GM12878 (cell line): ENCODE data around the gene LCT. TPM values are rescaled to one million over a fixed set of nuclear protein-coding genes. Genes with fewer than 3 reads are reported as not detected.

ENCODE experiments used
- ATAC-seq: fragments of 200-7000 bp; cut with Tn5 transposase; 3 replicates; pipeline ENCODE4 v1.9.1; 2020; ENCODE audit warnings: mild to moderate bottlenecking, moderate library complexity
- BruUV-seq: library from RNA; stranded (reverse); fragments of 400-500 nt; replicated peaks from 2 replicates; lab custom pipeline; 2021; lab: Mats Ljungman, UMichigan
- CTCF ChIA-PET: fragments of 300-600 bp; sonication (Branson Sonifier 250); formaldehyde crosslinking; extraction: SDS; loops from one replicate; lab custom pipeline; 2021; ENCODE audit warnings: inconsistent platforms; lab: Yijun Ruan, JAX
- POLR2A ChIA-PET: fragments of 350-600 bp; formaldehyde crosslinking; extraction: SDS; loops from one replicate; lab custom pipeline; 2021; ENCODE audit warnings: inconsistent platforms; lab: Charles Lee
- RAD21 ChIA-PET: fragments of 300-600 bp; sonication (Branson Sonifier 250); formaldehyde crosslinking; loops from one replicate; lab custom pipeline; 2023; ENCODE audit warnings: antibody characterized with exemption; ENCODE audit not compliant: unreplicated experiment; lab: Charles Lee
- SMC1A ChIA-PET: fragments of 300-600 bp; sonication (Branson Sonifier 250); formaldehyde crosslinking; loops from one replicate; lab custom pipeline; 2023; ENCODE audit not compliant: unreplicated experiment, uncharacterized antibody; lab: Charles Lee
- DNase-seq: peaks from one replicate; pipeline ENCODE4 v3.0.0-alpha.2; 2011; ENCODE audit warnings: low read depth, low spot score
- FAIRE-seq: peaks from 3 replicates; lab custom pipeline; 2011; peaks lifted over from hg19 to GRCh38; lab: Jason Lieb, UNC
- H2AFZ ChIP-seq: 2 replicates; pipeline ENCODE4 v1.6.0; 2011; ENCODE audit warnings: low read depth, low read length, control low read depth; ENCODE audit not compliant: control insufficient read depth
- H3K27ac ChIP-seq: 2 replicates; pipeline ENCODE4 v1.5.1; 2011; ENCODE audit warnings: control low read depth; ENCODE audit not compliant: control insufficient read depth, insufficient read depth
- H3K27me3 ChIP-seq, 2 experiments: replicated peaks in 1 of 2; 2 replicates each; pipeline versions ENCODE4 v1.6.0 to v1.6.1; 2011; ENCODE audit warnings: low read length in 1 of 2; ENCODE audit not compliant: control insufficient read depth in 2 of 2, insufficient read depth in 2 of 2
- H3K36me3 ChIP-seq, 2 experiments: 2 replicates each; pipeline ENCODE4 v1.5.1; 2011; ENCODE audit warnings: low read length in 1 of 2; ENCODE audit not compliant: control insufficient read depth in 2 of 2, insufficient read depth in 2 of 2
- H3K4me1 ChIP-seq: 2 replicates; pipeline ENCODE4 v1.6.1; 2011; ENCODE audit warnings: mild to moderate bottlenecking, low read length, moderate library complexity, mixed read lengths; ENCODE audit not compliant: control insufficient read depth, insufficient read depth
- H3K4me2 ChIP-seq: 2 replicates; pipeline ENCODE4 v1.6.0; 2011; ENCODE audit warnings: control low read depth; ENCODE audit not compliant: control insufficient read depth, insufficient read depth
- H3K4me3 ChIP-seq: fragments of 200-600 bp; sonication (generic); 2 replicates; pipeline ENCODE4 v1.5.1; 2016
- H3K79me2 ChIP-seq: 2 replicates; pipeline ENCODE4 v1.6.0; 2011; ENCODE audit warnings: low read length; ENCODE audit not compliant: control insufficient read depth, insufficient read depth
- H3K9ac ChIP-seq: 2 replicates; pipeline ENCODE4 v1.8.0; 2011; ENCODE audit warnings: low read length, control low read depth, mixed read lengths; ENCODE audit not compliant: control insufficient read depth, insufficient read depth
- H3K9me3 ChIP-seq: replicated peaks from 3 replicates; pipeline ENCODE4 v1.5.1; 2011; ENCODE audit warnings: mild to moderate bottlenecking, low read length; ENCODE audit not compliant: control insufficient read depth, insufficient read depth
- H4K20me1 ChIP-seq: 2 replicates; pipeline ENCODE4 v1.6.0; 2011; ENCODE audit not compliant: control insufficient read depth, insufficient read depth
- BACH1 ChIP-seq: fragments of 450-650 bp; IDR thresholded peaks from 2 replicates; pipeline ENCODE4 v1.6.1; 2017; ENCODE audit warnings: mild to moderate bottlenecking, borderline replicate concordance
- BHLHE40 ChIP-seq, 2 experiments: fragments of 450-650 bp in 1 of 2; IDR thresholded peaks; 2 replicates each; pipeline ENCODE4 v1.6.1; 2011 to 2017; ENCODE audit warnings: low read depth in 2 of 2, borderline replicate concordance in 1 of 2, improper control_type of control experiment in 1 of 2, low read length in 1 of 2, mild to moderate bottlenecking in 1 of 2
- CREB1 ChIP-seq: IDR thresholded peaks from 2 replicates; pipeline ENCODE4 v1.6.1; 2012; ENCODE audit warnings: low read depth, mild to moderate bottlenecking, inconsistent platforms
- DPF2 ChIP-seq: fragments of 450-650 bp; IDR thresholded peaks from 2 replicates; pipeline ENCODE4 v1.6.1; 2017; ENCODE audit warnings: mild to moderate bottlenecking
- IRF4 ChIP-seq: IDR thresholded peaks from 2 replicates; pipeline ENCODE4 v1.6.1; 2011; ENCODE audit warnings: low read depth, low read length
- MAX ChIP-seq: IDR thresholded peaks from 2 replicates; pipeline ENCODE4 v1.6.1; 2012; ENCODE audit warnings: low read depth, low read length, improper control_type of control experiment
- MLLT1 ChIP-seq: fragments of 450-650 bp; IDR thresholded peaks from 2 replicates; pipeline ENCODE4 v1.6.1; 2016; ENCODE audit warnings: mild to moderate bottlenecking
- MXI1 ChIP-seq: fragments of 150-350 bp; IDR thresholded peaks from 2 replicates; pipeline ENCODE4 v1.6.1; 2011; ENCODE audit warnings: low read depth, mild to moderate bottlenecking, inconsistent platforms, low read length, improper control_type of control experiment
- NBN ChIP-seq: fragments of 450-650 bp; IDR thresholded peaks from 2 replicates; pipeline ENCODE4 v1.6.1; 2016
- NR2F1 ChIP-seq: fragments of 450-650 bp; conservative IDR thresholded peaks from 2 replicates; pipeline ENCODE4 v1.6.1; 2017; ENCODE audit warnings: mild to moderate bottlenecking
- POLR2A ChIP-seq: IDR thresholded peaks from 2 replicates; pipeline ENCODE4 v1.6.1; 2011; ENCODE audit warnings: low read depth, mild to moderate bottlenecking, low read length
- POU2F2 ChIP-seq: IDR thresholded peaks from 3 replicates; pipeline ENCODE4 v1.6.1; 2011; ENCODE audit warnings: low read depth, mild to moderate bottlenecking, low read length, borderline replicate concordance
- PRDM15 ChIP-seq: fragments of 450-650 bp; formaldehyde crosslinking; IDR thresholded peaks from 2 replicates; pipeline ENCODE4 v1.4.0; 2020; ENCODE audit warnings: mild to moderate bottlenecking, moderate library complexity
- RUNX3 ChIP-seq: IDR thresholded peaks from 2 replicates; pipeline ENCODE4 v1.6.1; 2012; ENCODE audit warnings: low read length, inconsistent platforms
- SMAD5 ChIP-seq: IDR thresholded peaks from 2 replicates; pipeline ENCODE4 v1.6.1; 2016; ENCODE audit warnings: antibody characterized with exemption, low read depth
- TAF1 ChIP-seq: IDR thresholded peaks from 2 replicates; pipeline ENCODE4 v1.6.1; 2011; ENCODE audit warnings: mild to moderate bottlenecking, low read depth, low read length, borderline replicate concordance
- TARDBP ChIP-seq: IDR thresholded peaks from 2 replicates; pipeline ENCODE4 v1.6.1; 2016; ENCODE audit warnings: borderline replicate concordance
- TCF12 ChIP-seq: IDR thresholded peaks from 2 replicates; pipeline ENCODE4 v1.6.1; 2011; ENCODE audit warnings: low read depth, mild to moderate bottlenecking, low read length
- TCF3 ChIP-seq: IDR thresholded peaks from 2 replicates; pipeline ENCODE4 v1.6.1; 2012; ENCODE audit warnings: low read depth, mild to moderate bottlenecking, low read length, borderline replicate concordance; ENCODE audit not compliant: insufficient read depth
- YY1 ChIP-seq: IDR thresholded peaks from 2 replicates; pipeline ENCODE4 v1.6.1; 2011; ENCODE audit warnings: low read depth, mild to moderate bottlenecking, low read length
- WGBS: methylation state at CpG from one replicate; pipeline ENCODE4 v1.1.6; 2016; ENCODE audit warnings: low lambda C conversion rate; ENCODE audit not compliant: insufficient replicate concordance, insufficient coverage; ENCODE audit errors: missing lambda C conversion rate; 5-methylcytosine and 5-hydroxymethylcytosine counted together
- in situ Hi-C: fragments of 300-500 bp; cut with MboI; formaldehyde crosslinking; loops from 9 replicates; pipeline ENCODE4 v1.14.3; 2018; ENCODE audit warnings: mixed read lengths
- intact Hi-C: fragments of 100-400 bp; cut with micrococcal nuclease; formaldehyde crosslinking; loops from one replicate; pipeline ENCODE4 v1.14.2; 2022; ENCODE audit not compliant: unreplicated experiment
- polyA plus RNA-seq, 11 experiments: library from polyadenylated mRNA; depleted of rRNA in 4 of 11; unstranded in 6 of 11; stranded (reverse) in 5 of 11; fragments of >200 nt; fragmentation: Nextera tagmentation in 4 of 11; fragmentation: Illumina TruSeq in 1 of 11; extraction: Ambion mirVana in 4 of 11; extraction: Trizol in 1 of 11; gene quantifications; 1 replicate in 1 of 11; 2 replicates in 10 of 11; pipeline versions ENCODE4 v1.2.1 to v1.2.3, GENCODE V29; 2011 to 2016; ENCODE audit warnings: inconsistent platforms in 2 of 11, missing spikeins in 2 of 11, low read depth in 1 of 11
- total RNA-seq, 4 experiments: library from RNA; depleted of rRNA in 3 of 4; stranded (reverse); fragments of >200 nt in 3 of 4; fragmentation: Illumina TruSeq in 1 of 4; extraction: Trizol in 1 of 4; gene quantifications; 2 replicates each; pipeline versions ENCODE4 v1.2.1 to v1.2.3, GENCODE V29; 2013 to 2021

The LCT gene
- total and polyA plus RNA-seq, 10 of the 15 experiments (the other 5 are each of a cell fraction or from before 2014, with no cell fraction given): 0.02 to 0.09 (median 0.07) TPM; not detected in 3

DNA sequence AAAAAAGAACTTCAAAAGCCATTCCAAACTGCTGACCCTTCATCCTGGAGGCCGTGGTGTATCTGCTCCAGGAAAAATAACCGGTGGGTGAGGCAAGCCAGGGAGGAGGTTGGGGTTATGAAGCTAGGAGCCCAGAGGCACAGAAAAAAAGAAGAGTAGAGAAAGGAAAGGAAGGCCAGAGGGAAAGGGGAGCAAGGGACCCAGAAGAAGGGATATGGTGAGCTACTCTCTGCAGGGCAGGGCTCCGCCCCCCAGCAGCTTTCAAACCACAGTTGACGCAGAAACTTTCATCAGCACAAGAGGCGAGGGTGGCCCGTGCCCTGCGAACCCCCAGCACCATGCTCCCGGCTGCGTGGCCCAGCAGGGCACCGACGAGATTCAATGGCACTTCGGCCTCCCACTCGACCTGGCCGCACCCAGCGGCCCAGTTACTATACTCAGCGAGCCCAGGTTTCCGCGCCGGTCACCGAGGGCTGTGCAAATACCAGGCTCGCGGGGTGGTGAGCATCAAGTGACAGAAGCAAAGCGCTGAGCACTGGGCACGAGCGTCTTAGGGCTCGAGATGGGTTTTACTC is 38.6 kb upstream of the LCT start:
- H3K79me2 ChIP-seq: peaks cover 33% of the 10 kb centered on the region
- H3K27ac ChIP-seq: peak overlapping the region; percentile 86
- peak overlapping the region; percentile 73 for H2AFZ ChIP-seq
- ATAC-seq: peak; percentile 88
- RAD21 ChIA-PET: interaction anchor here (0.7 to 1.8 kb wide), 5 partner anchors 9 to 509 kb away, joined by 3 to 11 read pairs (median 4); no protein-coding TSS in a partner anchor
- H4K20me1 ChIP-seq: no peaks in the 10 kb centered on the region
- H3K4me1 ChIP-seq: peaks cover 4% of the 10 kb centered on the region; the same call in 1 of the 2 replicates
- in situ Hi-C loops (no loop called here), intact Hi-C loops (loop anchor here (1.0 kb wide), 1 partner anchor 55 kb away; no protein-coding TSS in a partner anchor)
- 1% methylated on average over 25 of the region's 26 CpGs for WGBS
- no peaks in the 10 kb centered on the region for H3K27me3 ChIP-seq
- H3K36me3 ChIP-seq: peaks cover 3 to 8% of the 10 kb centered on the region in 2 experiments; a peak in 3 of 4 replicates
- no TSS peak for BruUV-seq
- DNase-seq: no peak
- peak overlapping the region; percentile 79 for H3K4me2 ChIP-seq
- SMC1A ChIA-PET: interaction anchor here (0.8 to 2.0 kb wide), 9 partner anchors 10 to 547 kb away, joined by 3 to 8 read pairs (median 4); no protein-coding TSS in a partner anchor
- H3K9me3 ChIP-seq: no peaks in the 10 kb centered on the region
- peak overlapping the region; percentile 93 for H3K9ac ChIP-seq
- FAIRE-seq: no peak
- CTCF ChIA-PET: interaction anchor here (1.0 to 2.3 kb wide), 3 partner anchors 11 to 508 kb away, joined by 4 to 9 read pairs (median 4); no protein-coding TSS in a partner anchor
- POLR2A ChIA-PET: interaction anchor here (0.6 to 1.9 kb wide), 9 partner anchors 20 to 509 kb away, joined by 3 to 7 read pairs (median 4); partner anchors contain the start of gene LCT
- H3K4me3 ChIP-seq: peak overlapping the region; percentile 95
- TF ChIP-seq CREB1 (0 out of 2 replicates have a peak, but pooled peaks have one; percentile 28), MLLT1 (peak; percentile 31; the same call in 1 of the 2 replicates), NBN (peak; percentile 27; the same call in 1 of the 2 replicates), TARDBP (no peak), NR2F1 (no peak), DPF2 (peak; percentile 81; the same call in 1 of the 2 replicates), BHLHE40 (IDR thresholded peaks at IDR 0.05; ENCODE audit: borderline replicate concordance in 1 of 2, low read depth in 2 of 2, low read length in 1 of 2) (peak; percentile 70 to 87; a peak in 3 of 4 replicates), MAX (0 out of 2 replicates have a peak, but pooled peaks have one; percentile 19), POU2F2 (no peak), TCF12 (peak; percentile 22; the same call in 1 of the 2 replicates), TAF1 (no peak), IRF4 (no peak), MXI1 (peak; percentile 42; the same call in 1 of the 2 replicates), RUNX3 (peak; percentile 53), YY1 (peak; percentile 18; the same call in 1 of the 2 replicates), SMAD5 (no peak), TCF3 (0 out of 2 replicates have a peak, but pooled peaks have one; percentile 45), PRDM15 (no peak), BACH1 (peak; percentile 29; the same call in 1 of the 2 replicates), POLR2A (peak; percentile 67)
